Measurements from ENCODE around the gene GALNTL6.

GRCh38 chr4:172979332-172979731 lies 1166.1 kb downstream of the GALNTL6 start:
- TF ChIP-seq POLR2AphosphoS5 (IDR thresholded peaks at IDR 0.05) (no peak), POLR2A (IDR thresholded peaks at IDR 0.05) (no peak), CTCF (IDR thresholded peaks at IDR 0.05) (no peak)
